ENCODE results near the gene ARHGEF4.

The ARHGEF4 gene

DNA sequence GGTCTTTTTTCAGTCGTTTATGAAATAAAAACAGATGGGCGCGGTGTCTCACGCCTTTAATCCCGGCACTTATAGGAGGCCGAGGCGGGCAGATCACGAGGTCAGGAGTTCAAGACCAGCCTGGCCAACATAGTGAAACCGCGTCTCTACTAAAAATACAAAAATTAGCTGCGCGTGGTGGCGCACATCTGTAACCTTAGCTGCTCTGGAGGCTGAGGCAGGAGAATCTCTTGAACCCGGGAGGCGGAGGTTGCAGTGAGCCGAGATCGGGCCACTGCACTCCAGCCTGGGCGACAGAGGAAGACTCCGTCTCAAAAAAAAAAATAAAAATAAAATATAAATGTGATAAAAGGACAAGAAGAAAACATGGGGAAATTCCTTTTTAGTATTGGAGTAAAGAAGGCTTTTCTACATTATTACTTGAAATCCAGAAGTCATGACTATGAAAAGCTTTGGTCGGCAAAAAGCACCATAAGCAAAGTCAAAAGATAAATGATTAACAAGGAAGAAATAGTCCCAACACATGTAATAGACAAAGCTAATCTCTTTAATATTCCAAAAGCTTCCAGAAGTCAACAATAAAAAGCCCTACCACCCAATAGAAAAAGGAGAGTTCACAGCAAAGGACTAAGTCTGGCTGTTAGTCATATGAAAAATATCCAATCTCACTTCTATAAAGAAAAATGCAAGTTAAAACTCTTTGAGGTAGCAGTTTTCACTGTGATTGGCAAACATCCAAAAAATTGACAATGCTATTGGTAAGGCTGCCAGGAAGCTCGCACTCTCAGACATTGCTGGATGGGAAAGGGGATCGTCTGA lies 258.0 kb downstream of the ARHGEF4 start:
- Histone ChIP-seq H3K4me3 (ENCODE audit: low read depth, low read length) (peak overlapping the region; percentile 84), H3K27me3 (ENCODE audit: control insufficient read depth, insufficient read depth, low read length) (no peaks in the 10 kb centered on the region), H3K4me1 (ENCODE audit: control insufficient read depth, insufficient read depth, low read length) (no peaks in the 10 kb centered on the region), H3K36me3 (ENCODE audit: control insufficient read depth, insufficient read depth, low read length) (no peaks in the 10 kb centered on the region), H3K9me3 (ENCODE audit: control insufficient read depth, insufficient read depth, low read length) (no peaks in the 10 kb centered on the region), H3K9ac (ENCODE audit: low read depth, low read length) (no peak overlapping the region)

Measured in iPS-15b (cell line).